HG03103 (cell line): ENCODE measurements around the gene KDM8.

ENCODE experiments used
- ATAC-seq: cut with Tn5 transposase; IDR thresholded peaks from one replicate; pipeline ENCODE4 v1.9.1; 2021; ENCODE audit warnings: low read depth; ENCODE audit not compliant: unreplicated experiment

Gene KDM8

DNA sequence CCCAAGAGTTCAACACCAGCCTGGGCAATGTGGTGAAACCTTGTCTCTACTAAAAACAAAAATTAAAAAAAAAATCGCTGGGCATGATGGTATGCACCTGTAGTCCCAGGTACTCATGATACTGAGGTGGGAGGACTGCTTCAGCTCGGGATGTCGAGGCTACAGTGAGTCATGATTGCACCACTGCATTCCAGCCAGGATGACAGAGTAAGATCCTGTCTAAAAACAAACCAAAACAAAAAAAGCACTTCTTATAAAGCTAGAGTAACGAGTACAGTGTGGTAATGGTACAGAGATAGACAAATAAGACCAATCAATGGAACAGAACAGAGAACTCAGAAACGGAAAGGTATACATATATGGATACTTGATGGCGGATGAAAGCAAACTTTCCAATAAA, 60.8 kb downstream of the KDM8 start:
- ATAC-seq, result no peak

DNA sequence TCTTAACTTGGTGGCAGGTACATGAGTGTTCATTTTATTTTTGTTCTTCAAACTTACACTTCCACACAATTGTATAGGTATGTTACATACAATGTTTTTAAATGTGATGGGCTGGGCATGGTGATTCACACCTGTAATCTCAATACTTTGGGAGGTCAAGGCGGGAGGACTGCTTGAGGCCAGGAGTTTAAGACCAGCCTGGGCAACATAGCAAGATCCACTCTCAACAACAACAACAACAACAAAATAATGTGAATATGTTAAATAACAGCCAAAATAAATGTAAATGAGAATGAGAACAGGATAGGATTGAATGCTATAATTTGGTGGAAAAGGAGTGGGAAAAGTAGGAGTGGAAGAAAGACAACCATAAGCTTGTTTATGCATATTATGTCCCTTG, 62.7 kb downstream of the KDM8 start:
- no peak for ATAC-seq

DNA sequence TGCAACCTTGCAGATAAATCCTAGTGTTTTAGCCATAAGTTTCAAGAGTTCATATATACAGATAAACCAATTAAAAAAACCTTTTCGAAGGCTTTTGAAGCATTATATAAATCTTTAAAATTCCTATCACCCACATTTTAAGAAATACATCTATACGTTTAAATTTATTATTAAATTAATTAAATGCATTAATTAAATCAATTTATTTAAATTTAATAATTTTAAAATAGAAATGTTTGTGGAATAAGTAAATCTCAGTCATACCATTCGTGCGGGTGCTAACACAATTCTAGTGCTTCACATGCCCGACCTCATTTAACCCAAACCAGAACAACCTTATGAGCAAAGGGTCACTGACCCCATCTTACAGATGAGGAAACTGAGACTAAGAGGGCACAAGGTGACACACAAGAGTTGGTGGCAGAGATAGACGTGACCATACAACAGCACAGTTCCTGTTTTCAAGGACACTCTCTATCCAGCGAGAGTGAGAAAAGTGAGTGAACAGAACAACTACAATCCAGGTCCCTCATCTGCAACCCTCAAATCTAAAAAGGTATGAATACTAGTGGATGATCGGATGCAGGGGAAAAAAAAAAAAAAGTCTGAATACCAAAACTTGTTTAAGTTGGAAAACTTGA, 63.8 kb downstream of the KDM8 start:
- no peak for ATAC-seq

DNA sequence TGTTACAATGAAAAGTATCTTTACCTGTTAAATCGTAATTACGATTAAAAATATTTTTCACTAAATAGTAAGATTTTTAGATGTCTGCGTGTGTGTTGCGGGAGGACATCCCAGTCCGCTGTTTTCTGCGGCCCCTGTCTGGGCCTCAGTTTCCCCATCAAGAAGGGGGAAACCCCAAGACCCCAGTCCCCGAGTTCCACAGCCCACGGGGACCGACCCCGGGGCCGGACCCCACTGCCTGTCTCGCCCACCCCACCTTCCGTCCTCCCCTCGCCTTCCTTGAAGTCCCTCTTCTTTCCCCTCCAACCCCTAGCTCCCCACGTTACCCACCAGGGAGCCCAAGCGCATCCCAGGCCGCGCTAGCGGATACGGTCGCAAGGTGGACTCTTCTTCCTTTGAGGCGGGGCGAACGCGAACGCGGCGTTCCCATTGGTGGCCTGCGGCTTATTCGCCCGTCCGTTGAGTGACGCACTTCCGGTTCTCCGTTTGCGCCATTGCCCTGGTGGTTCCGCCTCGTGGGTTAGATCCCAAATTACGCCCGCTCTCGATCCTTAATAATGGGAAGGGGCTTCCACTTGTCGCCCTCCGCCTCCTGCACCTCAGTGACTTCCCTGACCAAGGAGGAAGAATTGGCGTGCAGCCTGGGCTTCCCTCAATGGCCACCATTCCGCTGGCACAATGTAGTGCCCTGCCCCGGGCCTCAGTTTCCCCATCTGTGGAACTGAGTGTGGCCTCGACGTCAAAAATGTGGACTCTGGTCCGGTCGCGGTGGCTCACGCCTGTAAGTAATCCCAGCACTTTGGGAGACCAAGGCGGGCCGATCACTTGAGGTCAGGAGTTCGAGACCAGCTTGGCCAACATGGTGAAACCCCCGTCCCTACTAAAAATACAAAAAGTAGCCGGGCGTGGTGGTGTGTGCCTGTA, 65.3 kb downstream of the KDM8 start, which contains the start of gene NSMCE1:
Gene NSMCE1, minus strand, starts transcription at position 397 of the 924 bp plus-strand sequence. CDS start 11,202 bp downstream, outside the sequence.
- peak; percentile 97 for ATAC-seq

DNA sequence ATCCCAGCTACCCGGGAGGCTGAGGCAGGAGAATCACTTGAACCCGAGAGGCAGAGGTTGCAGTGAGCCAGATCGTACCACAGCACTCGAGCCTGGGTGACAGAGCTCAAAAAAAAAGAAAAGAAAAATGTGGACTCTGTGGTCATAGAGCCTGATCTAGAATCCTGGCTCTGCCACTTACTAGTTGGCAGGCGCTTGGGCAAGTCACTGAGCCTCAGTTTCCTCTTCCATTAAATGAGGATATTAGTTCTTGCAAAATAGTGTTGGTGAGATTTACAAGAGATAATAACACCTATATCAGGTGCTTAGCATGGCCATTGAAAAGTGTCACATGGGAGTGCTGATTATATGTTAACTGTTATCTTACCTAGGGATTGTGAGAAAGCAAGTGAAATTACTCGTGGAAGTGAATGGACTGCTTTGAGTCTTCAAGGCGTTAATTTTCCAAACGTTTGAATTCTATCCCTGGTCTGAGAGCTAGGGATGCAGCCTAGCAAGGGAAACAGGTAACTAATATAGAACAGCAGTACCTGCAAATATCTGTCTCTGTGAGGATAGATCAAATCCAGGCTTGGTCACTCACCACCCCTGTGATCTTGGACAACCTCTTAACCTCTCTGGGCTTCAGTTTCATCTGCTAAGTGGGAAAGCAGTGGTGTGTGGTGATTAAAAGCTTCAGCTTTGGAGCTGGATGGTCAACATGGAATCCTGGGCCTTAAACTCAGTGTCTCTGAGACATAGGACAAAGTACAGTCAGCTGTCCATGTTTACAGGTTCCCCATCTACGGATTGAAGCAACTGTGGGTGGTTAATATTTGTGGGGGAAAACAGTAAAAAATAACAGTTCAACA, 66.2 kb downstream of the KDM8 start:
- ATAC-seq, result no peak

DNA sequence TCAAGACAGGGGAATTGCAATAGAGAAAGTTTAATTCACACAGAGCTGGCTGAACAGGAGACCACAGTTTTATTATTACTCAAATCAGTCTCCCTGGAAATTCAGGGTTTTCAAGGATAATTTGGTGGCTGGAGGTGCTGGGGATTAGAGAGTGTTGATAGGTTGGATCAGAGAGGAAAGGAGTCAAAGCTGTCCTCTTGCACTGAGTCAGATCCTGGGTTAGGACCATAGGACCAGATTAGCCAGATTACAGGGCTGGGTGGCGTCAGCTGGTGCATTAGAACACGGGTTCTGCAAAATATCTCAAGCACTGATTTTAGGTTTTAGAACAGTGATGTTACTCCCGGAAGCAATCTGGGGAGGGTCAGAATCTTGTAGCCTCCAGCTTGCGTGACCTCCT, 67.0 kb downstream of the KDM8 start:
- ATAC-seq, result no peak
